Nephron (organoid): ENCODE measurements around the gene HOMER1.

Source experiments
- H3K27ac Mint-ChIP-seq, 3 experiments: 2 replicates each; pipeline ENCODE4 v1.8.0; 2020; ENCODE audit warnings: mixed read lengths in 3 of 3, mild to moderate bottlenecking in 2 of 3, moderate library complexity in 1 of 3
- H3K27me3 Mint-ChIP-seq: 2 replicates; pipeline ENCODE4 v1.8.0; 2021; ENCODE audit warnings: low read depth, mild to moderate bottlenecking, moderate library complexity, mixed read lengths
- H3K36me3 Mint-ChIP-seq: 2 replicates; pipeline ENCODE4 v1.8.0; 2020; ENCODE audit warnings: low read depth, mixed read lengths
- H3K4me1 Mint-ChIP-seq: 2 replicates; pipeline ENCODE4 v1.8.0; 2020; ENCODE audit warnings: mixed read lengths
- H3K4me3 Mint-ChIP-seq, 3 experiments: 2 replicates each; pipeline ENCODE4 v1.8.0; 2020; ENCODE audit warnings: mild to moderate bottlenecking in 3 of 3, mixed read lengths in 3 of 3, moderate library complexity in 2 of 3
- H3K9me3 Mint-ChIP-seq: 2 replicates; pipeline ENCODE4 v1.8.0; 2020; ENCODE audit warnings: mixed read lengths
- TF ChIP-seq, protein P1 (sequence below), 3 experiments: fragments of 200-600 bp; sonication (generic); IDR thresholded peaks; one replicate each; pipeline ENCODE4 v1.5.0; 2021; ENCODE audit warnings: antibody characterized with exemption in 3 of 3; ENCODE audit not compliant: unreplicated experiment in 3 of 3

The HOMER1 gene

DNA sequence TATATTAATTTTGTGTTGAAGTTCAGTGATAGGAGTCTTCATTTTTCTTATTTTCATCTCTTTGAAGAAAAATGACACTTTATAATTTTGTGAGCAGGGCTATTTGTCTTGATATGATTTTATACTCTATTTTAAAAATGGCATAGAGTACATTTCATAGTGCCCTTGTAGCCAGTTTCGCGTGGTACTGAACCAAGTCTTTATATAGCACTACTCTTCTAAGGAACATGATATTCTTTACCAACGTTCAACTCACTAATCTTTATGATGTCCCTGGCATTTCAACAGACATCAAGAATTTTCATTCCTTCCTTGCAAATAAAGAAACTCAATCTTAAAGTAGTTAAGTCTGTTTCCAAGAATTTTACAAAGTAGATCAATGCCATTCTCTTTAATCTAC, 41.5 kb upstream of the HOMER1 start:
- peaks cover 5% of the 10 kb centered on the region for H3K9me3 Mint-ChIP-seq

DNA sequence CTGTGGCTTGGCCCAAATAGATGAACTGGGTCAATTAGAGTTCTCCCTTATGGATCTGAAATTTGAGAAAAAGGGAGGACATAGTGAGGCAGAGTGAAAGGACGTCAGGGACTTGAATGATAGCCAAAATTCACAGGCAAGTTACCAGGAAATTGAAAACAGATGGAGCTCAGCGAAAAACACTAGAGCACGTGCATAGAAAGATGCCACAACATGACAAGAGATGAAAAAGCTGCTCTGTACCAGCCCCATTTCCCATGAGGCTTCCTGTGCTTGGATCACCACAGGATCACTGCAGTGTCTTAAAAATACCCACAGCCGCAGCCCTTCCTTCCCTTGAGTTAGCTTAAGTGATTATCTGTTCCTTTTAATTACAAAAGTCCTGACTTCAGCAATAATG, 39.0 kb upstream of the HOMER1 start:
- Mint-ChIP-seq H3K9me3 (peaks cover 5% of the 10 kb centered on the region), H3K36me3 (no peaks in the 10 kb centered on the region), H3K4me3 (no peak overlapping the region), H3K4me1 (peaks cover 9% of the 10 kb centered on the region), H3K27ac (no peak overlapping the region), H3K27me3 (peaks cover 3% of the 10 kb centered on the region)
- TF ChIP-seq, protein P1, sequence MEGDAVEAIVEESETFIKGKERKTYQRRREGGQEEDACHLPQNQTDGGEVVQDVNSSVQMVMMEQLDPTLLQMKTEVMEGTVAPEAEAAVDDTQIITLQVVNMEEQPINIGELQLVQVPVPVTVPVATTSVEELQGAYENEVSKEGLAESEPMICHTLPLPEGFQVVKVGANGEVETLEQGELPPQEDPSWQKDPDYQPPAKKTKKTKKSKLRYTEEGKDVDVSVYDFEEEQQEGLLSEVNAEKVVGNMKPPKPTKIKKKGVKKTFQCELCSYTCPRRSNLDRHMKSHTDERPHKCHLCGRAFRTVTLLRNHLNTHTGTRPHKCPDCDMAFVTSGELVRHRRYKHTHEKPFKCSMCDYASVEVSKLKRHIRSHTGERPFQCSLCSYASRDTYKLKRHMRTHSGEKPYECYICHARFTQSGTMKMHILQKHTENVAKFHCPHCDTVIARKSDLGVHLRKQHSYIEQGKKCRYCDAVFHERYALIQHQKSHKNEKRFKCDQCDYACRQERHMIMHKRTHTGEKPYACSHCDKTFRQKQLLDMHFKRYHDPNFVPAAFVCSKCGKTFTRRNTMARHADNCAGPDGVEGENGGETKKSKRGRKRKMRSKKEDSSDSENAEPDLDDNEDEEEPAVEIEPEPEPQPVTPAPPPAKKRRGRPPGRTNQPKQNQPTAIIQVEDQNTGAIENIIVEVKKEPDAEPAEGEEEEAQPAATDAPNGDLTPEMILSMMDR (IDR thresholded peaks at IDR 0.05; ENCODE audit: unreplicated experiment in 3 of 3): no peak

More for the DNA sequence above, 41.5 kb upstream of the HOMER1 start:
- no peaks in the 10 kb centered on the region for H3K36me3 Mint-ChIP-seq
- H3K4me1 Mint-ChIP-seq: peaks cover 9% of the 10 kb centered on the region
- peaks cover 12% of the 10 kb centered on the region for H3K27me3 Mint-ChIP-seq
- H3K4me3 Mint-ChIP-seq: no peak overlapping the region
- TF ChIP-seq, protein P1 (IDR thresholded peaks at IDR 0.05; ENCODE audit: unreplicated experiment in 3 of 3): no peak
- no peak overlapping the region for H3K27ac Mint-ChIP-seq

DNA sequence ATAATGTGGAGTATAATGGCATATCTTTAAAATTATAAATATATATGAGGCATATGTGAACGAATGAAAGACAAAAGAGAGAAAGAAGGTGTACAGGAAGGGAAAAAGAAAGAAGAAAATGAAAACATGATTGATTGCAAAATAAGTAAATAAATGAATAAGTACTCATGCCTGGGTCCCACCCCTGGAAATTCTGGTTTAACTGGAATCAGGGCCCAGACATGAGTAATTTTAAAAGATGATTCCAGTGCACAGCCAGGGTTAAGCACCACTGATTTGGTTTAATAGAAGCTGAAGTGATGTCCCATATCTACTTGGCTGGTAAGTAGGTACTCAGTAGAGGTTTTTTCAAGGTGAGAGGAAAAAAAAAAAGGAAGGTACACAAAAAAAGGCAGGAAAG, 34.0 kb upstream of the HOMER1 start:
- Mint-ChIP-seq H3K4me3 (no peak overlapping the region), H3K9me3 (peaks cover 5% of the 10 kb centered on the region), H3K27ac (peak overlapping the region in 1 of 3 experiments; percentile 37), H3K36me3 (no peaks in the 10 kb centered on the region), H3K4me1 (peaks cover 9% of the 10 kb centered on the region), H3K27me3 (peaks cover 7% of the 10 kb centered on the region)
- TF ChIP-seq, protein P1 (IDR thresholded peaks at IDR 0.05; ENCODE audit: unreplicated experiment in 3 of 3): no peak

DNA sequence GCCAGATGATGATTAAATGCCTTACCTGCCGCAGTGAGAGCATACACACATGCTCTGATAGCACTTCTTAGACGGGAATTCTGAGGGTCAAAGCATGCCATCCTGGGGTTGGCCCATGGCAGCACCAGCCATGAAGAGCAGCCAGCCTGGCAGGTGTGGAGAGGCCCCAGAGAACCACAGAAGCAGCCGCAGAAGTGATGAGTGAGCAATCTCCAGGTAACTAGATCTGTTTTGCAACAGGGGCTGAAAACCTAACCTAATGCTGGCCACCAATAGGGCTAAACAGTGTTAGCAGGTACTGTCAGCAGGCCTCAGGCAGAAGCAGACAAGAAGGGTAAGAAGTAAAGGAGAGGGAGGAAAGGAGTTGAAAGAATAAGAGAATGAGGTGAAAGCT, 33.5 kb upstream of the HOMER1 start:
- no peaks in the 10 kb centered on the region for H3K36me3 Mint-ChIP-seq
- H3K4me1 Mint-ChIP-seq: peaks cover 9% of the 10 kb centered on the region
- peaks cover 7% of the 10 kb centered on the region for H3K27me3 Mint-ChIP-seq
- H3K9me3 Mint-ChIP-seq: peaks cover 5% of the 10 kb centered on the region
- H3K27ac Mint-ChIP-seq: peak overlapping the region; percentile 11 to 84 (median 37)
- no peak overlapping the region for H3K4me3 Mint-ChIP-seq
- TF ChIP-seq, protein P1 (IDR thresholded peaks at IDR 0.05; ENCODE audit: unreplicated experiment in 3 of 3): no peak

DNA sequence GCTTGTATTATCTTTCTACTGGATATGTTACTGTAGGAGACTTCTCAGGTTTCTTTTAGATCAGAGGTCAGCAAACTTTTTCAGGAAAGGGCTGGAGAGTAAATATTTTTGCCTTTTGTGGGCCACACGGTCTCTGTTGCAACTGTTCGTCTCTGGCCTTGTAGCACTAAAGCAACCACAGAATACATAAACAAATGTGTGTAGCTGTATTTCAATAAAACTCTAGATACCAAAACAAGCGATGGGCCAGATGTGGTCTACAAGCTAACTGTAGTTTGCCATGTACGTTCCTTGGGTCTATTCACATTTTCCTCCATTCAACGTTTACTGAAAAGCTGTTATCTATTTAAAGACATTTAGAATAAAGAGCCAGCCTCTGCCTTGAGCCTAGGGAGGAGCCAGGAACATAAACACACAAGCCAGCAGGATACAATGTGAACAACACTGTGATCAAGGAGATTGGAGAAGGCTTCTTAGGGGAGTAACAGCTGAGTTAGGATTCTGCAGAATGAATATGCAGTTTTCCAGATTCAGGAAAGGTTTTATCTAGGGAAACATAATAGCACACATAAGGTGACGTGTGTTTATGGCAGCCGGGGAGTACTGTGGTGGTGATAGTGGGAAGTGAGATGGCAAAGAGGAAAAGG, 33.0 kb upstream of the HOMER1 start:
- peaks cover 9% of the 10 kb centered on the region for H3K4me1 Mint-ChIP-seq
- H3K9me3 Mint-ChIP-seq: peaks cover 2% of the 10 kb centered on the region
- no peaks in the 10 kb centered on the region for H3K36me3 Mint-ChIP-seq
- H3K4me3 Mint-ChIP-seq: no peak overlapping the region
- peak overlapping the region; percentile 11 to 84 (median 37) for H3K27ac Mint-ChIP-seq
- peaks cover 7% of the 10 kb centered on the region for H3K27me3 Mint-ChIP-seq
- TF ChIP-seq, protein P1 (IDR thresholded peaks at IDR 0.05; ENCODE audit: unreplicated experiment in 3 of 3): no peak

DNA sequence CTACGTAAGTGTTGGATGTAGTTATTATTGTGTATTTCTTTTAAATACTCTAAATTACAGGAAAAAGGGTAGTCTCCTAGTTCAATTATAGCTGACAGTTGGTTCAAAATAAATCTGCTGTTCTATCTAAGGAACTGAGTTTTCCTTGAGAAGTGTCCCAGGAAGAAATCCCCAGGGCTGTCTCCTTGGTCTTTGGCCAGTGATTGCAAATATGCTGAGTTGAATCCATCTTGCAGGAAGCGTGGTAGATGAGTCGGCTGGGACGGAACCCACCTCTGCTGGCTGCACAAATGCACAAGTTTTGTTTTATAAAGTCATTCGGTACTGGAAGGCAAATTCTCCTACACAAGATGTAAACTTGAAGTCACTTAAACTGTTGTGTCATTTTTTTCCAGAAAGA, 30.2 kb upstream of the HOMER1 start:
- Mint-ChIP-seq H3K27me3 (peaks cover 7% of the 10 kb centered on the region), H3K4me3 (no peak overlapping the region), H3K9me3 (no peaks in the 10 kb centered on the region), H3K36me3 (no peaks in the 10 kb centered on the region), H3K4me1 (peaks cover 9% of the 10 kb centered on the region), H3K27ac (no peak overlapping the region)
- TF ChIP-seq, protein P1 (IDR thresholded peaks at IDR 0.05; ENCODE audit: unreplicated experiment in 3 of 3): no peak
